Stimulated activated CD8-positive, alpha-beta memory T cell treated with anti-CD3 and anti-CD28 coated beads, Interleukin-7, amount 100 ng/mL, for 24 hours (primary cell): ENCODE data around the gene PLAC8L1.
"Not testable (repeated sequence)": the region's sequence is repeated elsewhere in the genome, so short reads cannot be mapped to it uniquely, and the experiment has no call there.

ENCODE experiments used
- DNase-seq: peaks from one replicate; pipeline ENCODE4 v3.0.0-alpha.2; 2020; ENCODE audit warnings: low read depth

PLAC8L1 gene, protein sequence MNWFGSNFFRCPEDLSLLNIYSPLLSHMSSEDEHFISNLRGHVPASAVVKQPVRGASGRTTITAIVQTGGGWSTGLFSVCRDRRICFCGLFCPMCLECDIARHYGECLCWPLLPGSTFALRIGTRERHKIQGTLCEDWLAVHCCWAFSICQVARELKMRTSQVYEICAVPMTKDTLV

DNA sequence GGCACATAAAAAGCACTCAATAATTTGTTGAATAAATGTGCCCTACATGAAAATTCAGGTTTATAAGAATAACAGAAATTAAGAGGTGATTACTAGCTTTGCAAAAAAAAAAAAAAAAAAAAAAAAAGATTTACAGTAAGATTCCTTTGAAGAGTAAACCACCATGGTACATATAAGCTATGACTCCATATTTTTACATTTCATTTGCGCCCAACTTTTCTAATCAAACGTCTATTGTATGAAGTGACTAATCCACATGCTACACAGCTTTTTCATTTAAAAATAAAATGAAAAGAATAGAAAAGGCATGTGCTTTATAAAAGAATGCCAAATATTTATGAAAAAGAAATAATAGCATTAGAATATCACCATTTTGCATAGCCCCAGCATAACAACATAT, at the start of gene PLAC8L1:
Gene PLAC8L1 (minus strand): TSS at position 101 of the 400 bp plus-strand sequence. CDS start 1,266 bp downstream, outside the sequence.
- DNase-seq, result no peak

DNA sequence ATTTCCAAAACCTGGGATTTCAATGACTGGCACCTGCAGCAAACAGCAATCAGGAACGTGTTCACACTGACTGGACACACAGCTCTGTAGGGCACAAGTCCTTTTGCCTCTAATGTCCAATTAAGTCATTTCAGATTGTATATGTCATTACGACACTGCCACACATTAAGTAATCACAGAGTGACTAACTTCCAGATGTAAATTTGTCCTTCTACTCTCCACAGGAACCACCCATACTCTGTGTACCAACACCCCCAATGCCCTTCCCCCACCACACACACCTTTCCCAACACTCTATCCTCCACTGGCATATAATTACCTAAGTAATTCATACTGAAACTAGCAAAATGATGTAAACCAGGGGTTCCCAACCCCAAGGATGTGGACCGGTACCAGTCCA, 46.6 kb upstream of the PLAC8L1 start:
- no peak for DNase-seq

DNA sequence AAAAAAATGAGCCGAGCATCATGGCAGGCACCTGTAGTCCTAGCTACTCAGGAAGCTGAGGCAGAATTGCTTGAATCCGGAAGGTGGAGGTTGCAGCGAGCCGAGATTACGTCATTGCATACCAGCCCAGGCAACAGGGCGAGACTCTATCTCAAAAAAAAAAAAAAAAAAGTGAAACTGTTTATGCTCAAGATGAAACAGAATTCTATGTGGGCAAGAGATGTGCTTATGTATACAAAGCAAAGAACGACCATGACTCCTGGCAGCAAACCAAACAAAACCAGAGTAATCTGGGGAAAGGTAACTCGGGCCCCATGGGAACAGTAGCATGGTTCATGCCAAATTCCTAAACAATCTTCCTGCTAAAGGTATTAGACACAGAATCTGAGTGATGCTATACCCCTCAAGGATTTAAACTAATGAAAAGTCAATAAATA, 32.6 kb upstream of the PLAC8L1 start:
- no peak for DNase-seq

DNA sequence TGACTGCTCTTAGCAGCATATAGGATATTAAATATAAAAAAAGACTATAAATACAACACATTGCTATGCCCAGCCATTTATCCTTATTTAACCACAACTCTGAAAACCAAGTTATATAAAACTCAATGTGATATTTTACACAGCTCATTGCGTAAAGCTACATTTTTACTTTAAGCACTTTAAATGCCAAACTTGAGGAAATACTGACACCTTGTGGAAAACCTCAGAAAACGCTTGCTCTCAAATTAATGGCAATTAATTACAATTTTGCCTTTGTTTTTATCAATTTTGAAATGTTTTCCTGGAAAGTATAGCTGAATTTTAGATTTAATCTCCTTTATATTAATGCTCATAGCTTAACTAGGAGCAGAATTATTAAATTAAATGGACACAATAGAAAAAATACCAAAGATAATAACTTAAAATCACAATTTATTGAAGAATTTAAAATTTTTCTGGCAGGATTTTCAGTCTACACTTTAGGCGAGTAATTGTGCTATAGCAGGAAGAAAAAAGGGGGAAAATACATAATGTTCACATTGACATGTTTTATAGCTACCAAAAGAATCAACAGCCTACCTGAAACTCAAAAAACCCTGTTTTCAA, 25.2 kb upstream of the PLAC8L1 start:
- DNase-seq, result no peak

DNA sequence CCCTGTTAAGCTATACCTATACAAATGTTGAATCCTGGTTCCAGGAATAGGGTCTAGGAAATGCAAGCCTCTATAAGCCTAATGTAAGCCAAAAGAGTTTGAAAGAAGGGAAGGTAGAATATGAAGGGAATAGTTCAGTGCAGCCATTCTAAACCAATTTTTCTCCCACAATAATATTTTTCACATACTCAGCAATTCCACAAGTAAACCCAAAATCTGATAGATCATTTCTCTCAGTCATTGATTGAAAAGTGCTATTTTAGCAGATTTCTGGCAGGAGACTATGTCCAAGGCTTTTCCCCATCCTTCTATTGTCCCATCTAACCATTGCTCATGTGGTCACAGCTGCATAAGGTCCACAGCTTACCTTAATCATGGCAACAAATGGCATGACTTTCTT, 20.7 kb upstream of the PLAC8L1 start:
- DNase-seq, result no peak

DNA sequence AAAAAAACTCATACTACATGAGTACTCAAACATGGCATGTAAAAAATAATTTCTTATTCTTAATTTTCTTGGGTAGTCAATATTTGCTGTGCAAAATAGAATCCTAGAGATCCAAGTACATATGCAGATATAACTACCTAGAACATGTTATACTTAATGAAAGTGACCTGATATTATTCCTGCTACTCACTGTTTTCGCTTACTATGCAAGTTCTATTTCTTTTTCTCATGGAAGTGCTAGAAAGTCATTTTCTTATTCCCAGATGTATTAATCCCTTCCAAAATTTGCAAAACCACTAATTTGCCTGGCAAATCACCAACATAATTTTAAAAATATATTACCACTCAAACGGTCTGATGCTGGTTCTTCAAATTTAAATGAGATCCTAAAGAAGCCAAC, 19.2 kb upstream of the PLAC8L1 start:
- no peak for DNase-seq

DNA sequence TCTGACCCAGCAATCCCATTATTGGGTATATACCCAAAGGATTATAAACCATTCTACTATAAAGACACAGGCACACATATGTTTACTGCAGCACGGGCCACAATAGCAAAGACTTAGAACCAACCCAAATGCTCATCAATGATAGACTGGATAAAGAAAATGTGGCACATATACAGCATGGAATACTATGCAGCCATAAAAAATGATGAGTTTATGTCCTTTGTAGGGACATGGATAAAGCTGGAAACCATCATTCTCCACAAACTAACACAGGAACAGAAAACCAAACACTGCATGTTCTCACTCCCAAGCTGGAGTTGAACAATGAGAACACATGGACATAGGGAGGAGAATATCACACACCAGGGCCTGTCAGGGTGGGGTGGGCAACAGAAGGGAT, 16.1 kb upstream of the PLAC8L1 start:
- DNase-seq, result not testable (repeated sequence)

DNA sequence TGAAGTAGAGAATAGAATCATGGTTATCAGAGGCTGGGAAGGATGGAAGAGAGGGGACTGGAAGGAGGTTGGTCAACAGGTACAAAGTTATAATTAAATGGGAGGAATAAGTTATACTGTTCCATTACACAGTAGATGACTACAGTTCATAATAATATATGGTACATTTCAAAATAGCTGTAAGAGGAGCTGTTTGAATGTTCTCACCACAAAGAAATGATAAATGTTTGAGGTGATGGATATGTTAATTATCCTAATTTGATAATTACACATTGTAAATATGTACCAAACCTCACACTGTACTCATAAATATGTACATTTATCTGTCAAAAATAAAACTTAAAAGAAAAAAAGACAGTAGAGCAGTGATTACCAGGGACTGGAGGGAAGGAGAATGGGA, 12.9 kb upstream of the PLAC8L1 start:
- DNase-seq, result no peak

DNA sequence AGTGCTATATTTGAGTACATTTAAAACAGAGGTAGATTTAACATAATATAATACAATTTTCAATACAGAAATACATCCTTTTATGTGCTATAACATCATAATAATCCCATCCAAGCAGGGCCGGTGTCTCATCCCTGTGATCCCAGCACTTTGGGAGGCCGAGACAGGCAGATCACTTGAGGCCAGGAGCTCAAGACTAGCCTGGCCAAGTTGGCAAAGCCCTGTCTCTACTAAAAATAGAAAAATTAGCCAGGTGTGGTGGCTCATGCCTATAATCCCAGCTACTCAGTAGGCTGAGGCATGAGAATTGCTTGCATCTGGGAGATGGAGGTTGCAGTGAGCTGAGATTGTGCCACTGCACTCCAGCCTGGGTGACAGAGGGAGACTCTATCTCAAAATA, 11.8 kb upstream of the PLAC8L1 start:
- not testable (repeated sequence) for DNase-seq

DNA sequence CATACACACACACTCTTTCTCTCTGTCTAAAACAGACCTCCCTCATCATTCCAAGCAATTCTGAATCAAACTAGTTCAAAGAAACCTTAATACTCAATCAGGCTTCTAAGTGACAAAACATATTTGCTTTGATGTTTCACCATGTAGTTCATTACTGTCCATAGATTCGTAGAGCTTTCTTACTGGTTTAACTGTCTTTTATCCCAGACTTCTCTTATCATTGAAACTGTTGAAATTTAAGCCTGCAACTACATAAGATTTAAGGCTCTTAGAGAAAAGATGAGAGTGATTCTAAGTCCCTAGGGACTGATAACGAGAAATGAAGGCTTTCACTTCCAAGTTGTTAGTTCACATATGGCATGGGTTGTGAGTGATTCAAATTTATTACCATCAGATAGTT, 11.0 kb upstream of the PLAC8L1 start:
- DNase-seq, result no peak

DNA sequence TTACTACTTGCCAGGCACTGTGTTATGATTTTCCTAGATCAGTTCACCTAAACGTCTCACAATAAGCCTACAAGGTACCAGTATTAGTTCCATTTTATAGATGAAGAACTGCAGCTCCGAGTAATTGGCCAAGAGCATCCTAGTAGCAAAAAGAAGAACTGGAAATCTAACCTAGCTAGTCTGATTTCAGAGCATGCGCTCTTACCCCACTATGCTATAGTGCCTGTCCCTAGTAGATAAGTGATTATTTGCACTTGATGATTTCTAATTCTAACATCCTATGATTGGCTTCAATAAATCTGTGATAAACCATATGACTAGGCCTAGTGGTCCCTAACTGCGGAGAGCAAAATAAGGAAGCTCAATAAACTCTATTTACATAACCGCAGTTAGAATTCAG, 7.1 kb upstream of the PLAC8L1 start:
- DNase-seq, result no peak

DNA sequence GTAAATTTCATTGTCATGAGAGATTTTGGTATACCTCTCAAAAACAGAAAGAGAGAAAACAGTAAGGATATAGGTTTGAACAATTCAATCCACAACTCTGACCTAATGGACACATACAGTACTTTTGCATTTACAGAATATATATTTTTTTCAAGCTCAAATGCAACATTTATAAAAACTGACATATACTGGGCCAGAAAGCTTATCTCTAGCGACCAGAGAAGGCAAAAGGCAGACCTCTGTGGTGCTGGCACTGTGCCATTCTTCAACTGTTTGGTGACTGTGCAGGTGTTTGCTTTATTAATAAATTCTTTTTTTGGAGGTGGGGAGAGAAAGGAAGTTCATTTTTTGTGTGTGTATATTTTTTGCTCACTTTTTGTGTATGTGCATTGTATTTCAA, 6.0 kb upstream of the PLAC8L1 start:
- DNase-seq, result no peak

DNA sequence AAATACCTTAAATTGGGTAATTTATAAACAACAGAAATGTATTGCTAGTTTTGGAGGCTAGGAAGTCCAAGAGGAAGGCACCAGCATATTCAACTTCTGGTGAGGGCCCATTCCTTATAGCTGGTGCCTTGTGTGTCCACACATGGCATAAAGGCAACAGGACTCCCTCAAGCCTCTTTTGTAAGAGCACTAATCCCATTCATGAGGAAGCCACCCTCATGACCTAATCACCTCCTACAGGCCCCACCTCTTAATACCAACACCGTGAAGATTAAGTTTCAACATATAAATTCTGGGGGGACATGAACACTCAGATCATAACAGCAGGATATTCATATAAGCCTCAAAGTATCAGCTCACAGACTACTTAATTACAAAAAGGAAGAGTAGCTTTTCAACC, 4.0 kb upstream of the PLAC8L1 start:
- DNase-seq, result no peak

DNA sequence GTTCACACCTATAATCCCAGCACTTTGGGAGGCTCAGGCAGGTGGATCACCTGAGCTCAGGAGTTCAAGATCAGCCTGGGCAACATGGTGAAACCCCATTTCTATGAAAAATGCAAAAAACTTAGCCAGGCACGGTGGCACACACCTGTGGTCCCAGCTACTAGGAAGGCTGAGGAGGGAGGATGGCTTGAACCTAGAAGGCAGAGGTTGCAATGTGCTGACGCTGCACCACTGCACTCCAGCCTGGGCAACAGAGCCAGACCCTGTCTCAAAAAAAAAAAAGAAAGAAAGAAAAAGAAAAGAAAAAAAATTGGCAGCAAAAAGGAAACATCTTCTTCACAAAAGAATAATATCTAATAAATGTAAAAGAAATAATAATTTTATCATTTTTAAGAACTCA, 3.5 kb upstream of the PLAC8L1 start:
- not testable (repeated sequence) for DNase-seq

DNA sequence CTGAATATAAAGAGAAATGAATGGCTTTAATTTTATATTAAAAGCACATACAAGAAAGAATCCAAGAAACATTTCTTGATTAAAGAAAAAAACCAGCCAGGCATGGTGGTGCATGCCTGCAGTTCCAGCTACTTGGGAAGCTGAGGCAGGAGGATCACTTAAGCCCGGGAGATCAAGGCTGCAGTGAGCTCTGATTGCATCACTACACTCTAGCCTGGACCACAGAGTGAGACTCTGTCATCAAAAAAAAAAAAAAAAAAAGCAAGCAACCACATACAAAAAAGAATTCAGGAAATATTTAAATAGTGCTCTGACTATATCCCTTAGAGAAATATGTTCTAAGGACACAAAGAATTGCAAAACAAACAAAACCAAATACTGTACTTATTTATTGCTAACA, 2.5 kb upstream of the PLAC8L1 start:
- no peak for DNase-seq

DNA sequence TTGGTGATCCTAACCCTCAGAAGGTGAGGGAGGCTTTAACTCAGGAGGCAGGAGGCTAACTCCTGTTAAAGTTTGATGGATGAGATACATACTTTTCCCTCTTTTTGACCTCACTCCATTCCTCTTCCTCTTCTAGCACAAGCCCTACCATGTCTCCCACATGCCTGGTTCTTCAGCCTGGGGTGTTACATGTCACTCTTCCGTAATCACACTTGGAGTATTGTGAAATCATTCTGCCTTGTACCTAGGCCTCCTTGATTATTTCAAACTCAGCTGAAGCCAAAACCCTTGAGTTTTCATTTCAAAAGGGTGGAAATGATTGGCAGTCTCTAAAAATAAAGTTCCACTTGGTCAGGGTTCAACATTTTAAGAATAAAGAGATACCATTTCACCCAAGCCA, 1.8 kb downstream of the PLAC8L1 start:
- no peak for DNase-seq

DNA sequence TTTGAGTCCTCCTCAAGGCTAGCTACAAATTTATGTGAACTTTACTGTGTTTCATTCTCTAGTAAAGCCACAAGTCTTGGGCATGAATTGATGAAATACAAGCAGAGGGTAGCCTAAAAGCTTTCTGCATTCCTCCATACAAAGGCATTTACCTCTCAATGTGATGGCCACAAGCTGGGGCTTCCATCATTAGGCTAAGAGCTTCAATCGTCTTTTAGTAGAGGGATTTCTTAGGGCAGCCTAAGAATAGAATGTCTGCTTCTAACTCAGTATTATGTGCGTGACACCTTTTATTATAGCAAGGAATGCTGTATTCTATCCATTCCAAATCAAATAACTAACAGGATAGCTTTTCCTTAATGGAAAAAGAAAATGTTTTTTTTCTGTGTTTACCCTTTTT, 3.7 kb downstream of the PLAC8L1 start:
- DNase-seq, result no peak

DNA sequence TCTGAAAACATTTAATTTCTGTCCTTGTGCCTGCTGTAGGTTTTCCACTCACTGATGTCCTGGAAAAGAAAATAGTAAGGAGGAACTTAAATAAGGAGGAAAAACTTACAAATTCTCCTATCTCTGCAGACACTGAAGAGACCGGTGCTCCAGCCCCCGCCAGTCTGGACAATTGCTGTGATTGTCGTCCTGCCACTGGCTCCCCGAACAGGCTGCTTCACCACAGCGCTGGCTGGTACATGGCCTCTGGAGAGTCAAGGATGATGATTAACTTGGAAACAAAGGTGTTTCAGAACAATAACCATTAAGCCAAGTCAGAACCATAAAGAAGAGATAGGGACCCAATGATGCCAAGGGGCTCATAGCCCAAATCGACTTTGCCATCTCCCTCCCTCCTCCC, 7.3 kb downstream of the PLAC8L1 start:
- DNase-seq, result no peak

DNA sequence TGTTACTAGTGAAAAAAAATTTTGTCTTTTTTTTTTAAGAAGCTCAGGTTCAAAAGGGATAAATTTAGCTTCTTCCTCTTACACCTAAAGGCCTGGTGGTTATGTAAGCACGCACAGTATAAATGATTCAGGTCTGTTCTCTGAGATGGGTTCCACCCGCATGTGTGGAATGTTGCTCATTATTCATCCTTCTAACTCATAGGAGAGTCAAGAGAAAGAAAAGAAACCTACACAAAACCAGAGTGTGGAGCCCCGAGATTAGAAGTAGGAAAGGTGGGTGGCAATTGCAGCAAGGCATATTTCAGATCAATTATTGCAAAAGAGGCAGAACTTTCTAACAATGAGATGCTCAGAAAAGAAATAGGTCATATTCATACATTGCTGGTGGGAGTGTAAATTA, 13.5 kb downstream of the PLAC8L1 start:
- no peak for DNase-seq

DNA sequence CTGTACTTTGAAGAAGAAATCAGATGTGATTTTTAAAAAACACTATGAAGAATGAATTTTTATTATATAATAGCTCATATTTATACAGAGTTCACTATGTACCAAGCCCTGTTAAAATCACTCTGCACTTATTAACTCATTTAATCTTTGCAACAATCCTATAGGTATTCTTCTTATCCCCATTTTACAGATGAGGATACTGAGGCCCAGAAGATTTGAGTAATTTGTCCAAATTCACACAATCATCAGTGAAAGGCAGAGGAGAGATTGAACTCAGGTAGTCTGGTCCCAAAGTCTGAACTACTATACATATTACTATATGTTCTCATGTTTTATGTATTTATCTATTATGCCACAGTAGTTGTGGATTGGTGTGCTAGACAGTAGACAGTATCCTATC, 16.1 kb downstream of the PLAC8L1 start:
- no peak for DNase-seq

DNA sequence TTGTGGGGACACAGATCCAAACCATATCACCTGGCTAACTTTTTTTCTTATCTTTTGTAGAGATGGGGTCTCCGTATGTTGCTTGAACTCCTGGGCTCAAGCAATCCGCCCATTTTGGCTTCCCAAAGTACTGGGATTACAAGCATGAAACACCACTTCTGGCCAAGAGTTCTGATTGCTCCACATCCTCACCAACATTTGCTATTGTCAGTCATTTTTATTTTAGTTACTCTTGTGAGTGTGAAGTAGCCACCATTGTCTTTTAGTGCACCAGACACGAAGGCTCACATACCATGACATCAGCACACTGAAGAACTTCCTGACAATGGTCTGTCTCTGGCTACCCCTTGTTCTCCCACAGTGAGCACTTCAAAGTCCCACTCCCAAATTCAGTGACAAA, 17.3 kb downstream of the PLAC8L1 start:
- DNase-seq, result no peak

DNA sequence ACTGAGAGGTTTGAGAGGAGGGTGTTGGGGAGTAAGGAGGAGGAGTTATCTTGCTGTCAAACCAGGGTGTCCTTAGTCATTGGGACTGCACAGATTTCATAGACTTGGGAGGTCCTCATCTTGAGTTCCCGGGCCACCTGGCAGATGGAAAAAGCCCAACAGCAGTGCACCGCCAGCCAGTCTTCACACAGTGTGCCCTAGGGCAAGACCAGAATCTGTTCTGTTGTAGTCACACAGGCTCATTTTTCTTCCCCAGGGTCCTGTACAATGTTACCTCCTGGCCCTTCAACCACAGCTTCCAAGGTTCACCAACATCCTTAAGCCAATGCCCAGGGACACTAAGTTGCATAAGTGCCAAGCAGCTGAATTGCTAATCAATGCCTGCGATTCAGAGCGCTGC, 21.0 kb downstream of the PLAC8L1 start:
- no peak for DNase-seq

DNA sequence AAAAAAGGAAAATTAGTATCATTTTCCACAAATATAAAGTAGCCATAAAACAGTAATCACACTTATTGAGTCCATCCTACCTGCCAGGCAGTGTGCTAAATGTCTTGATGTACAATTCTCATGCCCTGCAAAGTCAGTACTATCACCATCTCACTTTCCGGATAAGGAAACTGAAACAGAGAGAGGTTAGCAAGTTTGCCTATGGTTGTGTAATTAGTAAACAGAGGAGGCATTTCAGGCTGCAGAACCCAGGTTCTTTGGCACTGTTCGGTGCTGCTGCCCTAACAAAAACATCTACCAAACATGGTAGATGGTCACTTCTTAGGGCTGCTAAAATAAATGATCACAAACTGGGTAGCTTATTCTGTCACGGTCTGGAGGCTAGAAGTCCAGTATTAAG, 22.6 kb downstream of the PLAC8L1 start:
- no peak for DNase-seq

DNA sequence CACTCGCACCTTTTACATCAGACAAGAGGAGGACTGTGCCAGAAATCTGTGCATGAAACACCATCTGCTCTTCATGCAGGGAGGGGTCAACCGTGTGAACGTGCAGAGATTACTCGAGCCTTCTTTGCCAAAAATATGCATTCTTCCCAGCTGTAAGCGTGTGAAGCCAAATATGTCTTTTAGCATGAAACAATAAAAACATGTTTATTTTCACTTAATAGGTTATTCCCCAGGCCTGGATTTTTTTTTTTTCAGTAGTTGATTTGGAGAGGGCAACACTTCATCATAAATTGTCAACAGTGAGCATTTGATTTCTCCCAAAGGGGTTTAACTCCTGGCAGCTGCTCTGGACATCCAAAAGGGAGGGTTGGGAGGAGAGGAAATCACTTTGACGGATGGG, 23.8 kb downstream of the PLAC8L1 start:
- DNase-seq, result no peak
